ENCODE measurements around the gene DYNLRB1.

DNA sequence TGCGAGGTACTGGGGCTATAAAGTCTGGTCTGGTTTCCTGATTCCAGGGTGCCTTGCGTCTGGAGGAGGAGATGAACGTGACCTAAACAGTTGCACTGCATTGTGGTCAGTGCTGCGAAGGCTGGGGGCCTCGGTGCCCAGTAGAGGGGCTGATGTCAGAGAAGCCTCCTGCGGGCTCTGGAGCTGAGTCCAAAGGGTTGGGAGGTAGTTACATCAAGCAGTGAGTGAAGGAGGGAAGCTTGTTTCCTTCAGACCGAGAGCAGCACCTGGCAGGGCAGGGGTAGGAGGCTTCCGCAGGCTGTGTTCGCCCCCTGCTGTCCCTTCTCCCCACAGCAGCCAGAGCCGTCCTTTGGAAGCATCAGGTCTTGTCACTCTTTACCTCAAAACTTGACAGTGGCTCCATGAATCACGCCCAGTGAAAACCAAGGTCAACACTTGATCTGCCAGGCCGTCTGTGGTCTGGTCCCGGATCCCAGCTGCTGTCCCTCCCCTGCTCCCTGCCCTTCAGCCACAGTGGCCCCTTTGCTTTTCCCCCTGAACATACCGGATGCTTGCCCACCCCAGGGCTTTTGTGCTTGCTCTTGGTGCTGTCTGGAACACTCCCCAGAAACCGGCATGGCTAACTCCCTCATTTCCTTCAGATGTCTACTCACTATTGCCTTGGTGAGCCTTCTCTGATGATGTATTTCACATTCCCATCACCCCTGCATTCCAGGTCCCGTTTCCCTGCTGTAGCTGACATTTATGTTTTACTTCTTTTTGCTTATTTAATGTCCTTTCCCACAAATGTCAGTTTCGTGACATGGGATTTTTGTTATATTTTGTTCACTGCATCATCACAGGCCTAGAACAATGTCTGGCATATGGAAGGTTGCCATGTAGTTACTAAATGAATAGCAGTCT, 7.0 kb downstream of the DYNLRB1 start:
- TF ChIP-seq, protein P1, sequence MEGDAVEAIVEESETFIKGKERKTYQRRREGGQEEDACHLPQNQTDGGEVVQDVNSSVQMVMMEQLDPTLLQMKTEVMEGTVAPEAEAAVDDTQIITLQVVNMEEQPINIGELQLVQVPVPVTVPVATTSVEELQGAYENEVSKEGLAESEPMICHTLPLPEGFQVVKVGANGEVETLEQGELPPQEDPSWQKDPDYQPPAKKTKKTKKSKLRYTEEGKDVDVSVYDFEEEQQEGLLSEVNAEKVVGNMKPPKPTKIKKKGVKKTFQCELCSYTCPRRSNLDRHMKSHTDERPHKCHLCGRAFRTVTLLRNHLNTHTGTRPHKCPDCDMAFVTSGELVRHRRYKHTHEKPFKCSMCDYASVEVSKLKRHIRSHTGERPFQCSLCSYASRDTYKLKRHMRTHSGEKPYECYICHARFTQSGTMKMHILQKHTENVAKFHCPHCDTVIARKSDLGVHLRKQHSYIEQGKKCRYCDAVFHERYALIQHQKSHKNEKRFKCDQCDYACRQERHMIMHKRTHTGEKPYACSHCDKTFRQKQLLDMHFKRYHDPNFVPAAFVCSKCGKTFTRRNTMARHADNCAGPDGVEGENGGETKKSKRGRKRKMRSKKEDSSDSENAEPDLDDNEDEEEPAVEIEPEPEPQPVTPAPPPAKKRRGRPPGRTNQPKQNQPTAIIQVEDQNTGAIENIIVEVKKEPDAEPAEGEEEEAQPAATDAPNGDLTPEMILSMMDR (IDR thresholded peaks at IDR 0.05), result peak in 4 of 6 experiments; percentile 21 to 59 (median 45)
- TF ChIP-seq POLR2A (IDR thresholded peaks at IDR 0.05), result no peak
